ENCODE data around the gene HM13. TPM values are rescaled to one million over a fixed set of nuclear protein-coding genes. Genes with fewer than 3 reads are reported as not detected.
"Not testable (repeated sequence)": the region's sequence is repeated elsewhere in the genome, so short reads cannot be mapped to it uniquely, and the experiment has no call there.

Gene HM13
- total RNA-seq, 1 experiment from 2014 or later: 103 TPM

DNA sequence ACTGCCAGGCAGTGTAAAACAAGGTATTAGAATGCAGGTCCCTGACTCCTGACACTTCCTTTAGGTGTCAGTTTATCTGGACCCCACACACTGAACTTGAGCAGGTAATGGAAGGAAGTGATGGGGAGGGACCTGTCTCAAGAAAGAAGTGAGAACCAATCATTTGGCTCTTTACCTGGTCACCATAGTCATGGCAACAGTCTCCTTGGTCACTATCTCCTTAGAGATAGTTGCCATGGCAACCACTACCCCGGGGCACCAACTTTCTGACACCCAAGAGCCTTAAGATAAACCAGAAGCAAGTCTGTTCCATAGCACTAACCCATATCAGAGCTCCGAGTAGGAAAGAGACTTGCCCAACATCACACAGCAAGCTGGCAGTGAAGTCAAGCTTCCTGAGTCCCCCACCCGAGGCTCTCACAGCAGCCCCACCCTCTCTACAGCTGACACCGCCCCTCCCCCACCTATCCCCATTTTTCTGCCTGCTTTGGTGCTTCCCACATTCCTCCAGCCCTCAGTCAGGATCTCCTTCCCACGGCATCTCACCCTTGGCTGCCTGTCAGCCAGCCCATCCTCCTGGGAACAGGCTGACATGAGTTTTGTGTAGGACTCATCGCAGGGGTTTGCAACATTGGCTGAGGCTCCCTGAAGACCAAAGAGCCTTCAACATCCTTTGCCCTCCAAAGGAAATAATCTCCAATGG, 16.3 kb upstream of the HM13 start:
- H3K36me3 Mint-ChIP-seq: peaks cover 6% of the 10 kb centered on the region; the same call in 1 of the 2 replicates
- no peaks in the 10 kb centered on the region for H3K4me1 Mint-ChIP-seq
- peaks cover 28% of the 10 kb centered on the region for H3K27me3 Mint-ChIP-seq (ENCODE audit: low read depth)
- peak; percentile 17 for ATAC-seq
- CTCF ChIA-PET: no interaction called here
- POLR2A ChIA-PET: no interaction called here
- no peak overlapping the region for H3K27ac Mint-ChIP-seq
- DNase-seq (ENCODE audit: low spot score): no peak
- TF ChIP-seq, protein P1, sequence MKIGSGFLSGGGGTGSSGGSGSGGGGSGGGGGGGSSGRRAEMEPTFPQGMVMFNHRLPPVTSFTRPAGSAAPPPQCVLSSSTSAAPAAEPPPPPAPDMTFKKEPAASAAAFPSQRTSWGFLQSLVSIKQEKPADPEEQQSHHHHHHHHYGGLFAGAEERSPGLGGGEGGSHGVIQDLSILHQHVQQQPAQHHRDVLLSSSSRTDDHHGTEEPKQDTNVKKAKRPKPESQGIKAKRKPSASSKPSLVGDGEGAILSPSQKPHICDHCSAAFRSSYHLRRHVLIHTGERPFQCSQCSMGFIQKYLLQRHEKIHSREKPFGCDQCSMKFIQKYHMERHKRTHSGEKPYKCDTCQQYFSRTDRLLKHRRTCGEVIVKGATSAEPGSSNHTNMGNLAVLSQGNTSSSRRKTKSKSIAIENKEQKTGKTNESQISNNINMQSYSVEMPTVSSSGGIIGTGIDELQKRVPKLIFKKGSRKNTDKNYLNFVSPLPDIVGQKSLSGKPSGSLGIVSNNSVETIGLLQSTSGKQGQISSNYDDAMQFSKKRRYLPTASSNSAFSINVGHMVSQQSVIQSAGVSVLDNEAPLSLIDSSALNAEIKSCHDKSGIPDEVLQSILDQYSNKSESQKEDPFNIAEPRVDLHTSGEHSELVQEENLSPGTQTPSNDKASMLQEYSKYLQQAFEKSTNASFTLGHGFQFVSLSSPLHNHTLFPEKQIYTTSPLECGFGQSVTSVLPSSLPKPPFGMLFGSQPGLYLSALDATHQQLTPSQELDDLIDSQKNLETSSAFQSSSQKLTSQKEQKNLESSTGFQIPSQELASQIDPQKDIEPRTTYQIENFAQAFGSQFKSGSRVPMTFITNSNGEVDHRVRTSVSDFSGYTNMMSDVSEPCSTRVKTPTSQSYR (CRISPR knock-in tag; IDR thresholded peaks at IDR 0.05): no peak
- no peak for TF ChIP-seq CBFB (CRISPR knock-in tag; IDR thresholded peaks at IDR 0.05; ENCODE audit: low read depth)
- no peak for TF ChIP-seq FOXP1 (CRISPR knock-in tag; IDR thresholded peaks at IDR 0.05; ENCODE audit: borderline replicate concordance)
- no peak for TF ChIP-seq CDX4 (CRISPR knock-in tag; IDR thresholded peaks at IDR 0.05; ENCODE audit: borderline replicate concordance)
- no peak for TF ChIP-seq ZNF263 (CRISPR knock-in tag; IDR thresholded peaks at IDR 0.05; ENCODE audit: low read depth)
- TF ChIP-seq CREB1 (CRISPR knock-in tag; IDR thresholded peaks at IDR 0.05): no peak
- TF ChIP-seq, protein P2, sequence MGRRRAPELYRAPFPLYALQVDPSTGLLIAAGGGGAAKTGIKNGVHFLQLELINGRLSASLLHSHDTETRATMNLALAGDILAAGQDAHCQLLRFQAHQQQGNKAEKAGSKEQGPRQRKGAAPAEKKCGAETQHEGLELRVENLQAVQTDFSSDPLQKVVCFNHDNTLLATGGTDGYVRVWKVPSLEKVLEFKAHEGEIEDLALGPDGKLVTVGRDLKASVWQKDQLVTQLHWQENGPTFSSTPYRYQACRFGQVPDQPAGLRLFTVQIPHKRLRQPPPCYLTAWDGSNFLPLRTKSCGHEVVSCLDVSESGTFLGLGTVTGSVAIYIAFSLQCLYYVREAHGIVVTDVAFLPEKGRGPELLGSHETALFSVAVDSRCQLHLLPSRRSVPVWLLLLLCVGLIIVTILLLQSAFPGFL (CRISPR knock-in tag; IDR thresholded peaks at IDR 0.05; ENCODE audit: borderline replicate concordance): no peak
- no peak for TF ChIP-seq GRHL2 (CRISPR knock-in tag; IDR thresholded peaks at IDR 0.05; ENCODE audit: insufficient replicate concordance, severe bottlenecking)
- H3K9me3 Mint-ChIP-seq: peaks cover 50% of the 10 kb centered on the region
- H3K4me3 Mint-ChIP-seq: no peak overlapping the region

- Mint-ChIP-seq H3K4me3 (no peak overlapping the region), H3K4me1 (no peaks in the 10 kb centered on the region), H3K27ac (no peak overlapping the region), H3K27me3 (ENCODE audit: low read depth) (peaks cover 30% of the 10 kb centered on the region), H3K9me3 (peaks cover 39% of the 10 kb centered on the region), H3K36me3 (peaks cover 3% of the 10 kb centered on the region; the same call in 1 of the 2 replicates)
- ChIA-PET CTCF (no interaction called here), POLR2A (no interaction called here)
- ATAC-seq (no peak), DNase-seq (ENCODE audit: low spot score) (no peak)
- TF ChIP-seq, protein P3, sequence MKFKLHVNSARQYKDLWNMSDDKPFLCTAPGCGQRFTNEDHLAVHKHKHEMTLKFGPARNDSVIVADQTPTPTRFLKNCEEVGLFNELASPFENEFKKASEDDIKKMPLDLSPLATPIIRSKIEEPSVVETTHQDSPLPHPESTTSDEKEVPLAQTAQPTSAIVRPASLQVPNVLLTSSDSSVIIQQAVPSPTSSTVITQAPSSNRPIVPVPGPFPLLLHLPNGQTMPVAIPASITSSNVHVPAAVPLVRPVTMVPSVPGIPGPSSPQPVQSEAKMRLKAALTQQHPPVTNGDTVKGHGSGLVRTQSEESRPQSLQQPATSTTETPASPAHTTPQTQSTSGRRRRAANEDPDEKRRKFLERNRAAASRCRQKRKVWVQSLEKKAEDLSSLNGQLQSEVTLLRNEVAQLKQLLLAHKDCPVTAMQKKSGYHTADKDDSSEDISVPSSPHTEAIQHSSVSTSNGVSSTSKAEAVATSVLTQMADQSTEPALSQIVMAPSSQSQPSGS (CRISPR knock-in tag; IDR thresholded peaks at IDR 0.05; ENCODE audit: borderline replicate concordance, low read depth): no peak
These were observed 13.7 kb upstream of the HM13 start for GRCh38 chr20:31500527-31500926.

DNA sequence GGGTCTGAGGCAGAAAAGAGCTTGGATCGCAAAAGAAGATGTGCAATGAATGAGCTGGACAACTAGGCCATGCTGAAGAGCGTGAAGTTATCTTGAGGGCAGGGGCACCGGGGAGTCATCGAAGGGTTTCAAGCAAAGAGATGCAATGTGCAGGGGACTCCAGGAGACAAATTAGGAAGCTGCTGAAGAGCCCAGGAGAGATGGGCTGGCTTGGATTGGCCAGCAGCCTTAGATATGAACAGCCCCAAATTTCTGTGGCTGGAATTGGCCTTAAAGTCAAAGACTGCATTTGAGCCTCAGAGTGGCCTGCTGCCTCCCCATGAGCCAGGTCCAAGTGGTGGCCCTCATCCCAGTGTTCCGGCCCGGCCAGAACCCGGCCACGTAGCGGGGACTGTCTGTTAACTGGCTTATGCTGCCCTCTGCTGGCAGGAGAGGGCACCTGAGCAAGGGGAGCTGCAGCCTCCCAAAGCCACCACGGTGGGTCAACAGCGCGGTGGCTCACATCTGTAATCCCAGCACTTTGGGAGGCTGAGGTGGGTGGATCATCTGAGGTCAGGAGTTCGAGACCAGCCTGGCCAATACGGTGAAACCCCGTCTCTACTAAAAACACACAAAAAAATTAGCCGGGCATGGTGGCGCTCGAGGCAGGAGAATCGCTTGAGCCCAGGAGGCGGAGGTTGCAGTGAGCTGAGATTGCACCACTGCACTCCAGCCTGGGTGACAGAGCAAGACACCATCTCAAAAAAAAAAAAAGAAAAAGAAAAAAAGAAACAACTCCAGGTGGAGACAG, 11.2 kb upstream of the HM13 start:
- TF ChIP-seq GABPB1 (CRISPR knock-in tag; IDR thresholded peaks at IDR 0.05): peak; percentile 49; the same call in 1 of the 2 replicates
- TF ChIP-seq, protein P4, sequence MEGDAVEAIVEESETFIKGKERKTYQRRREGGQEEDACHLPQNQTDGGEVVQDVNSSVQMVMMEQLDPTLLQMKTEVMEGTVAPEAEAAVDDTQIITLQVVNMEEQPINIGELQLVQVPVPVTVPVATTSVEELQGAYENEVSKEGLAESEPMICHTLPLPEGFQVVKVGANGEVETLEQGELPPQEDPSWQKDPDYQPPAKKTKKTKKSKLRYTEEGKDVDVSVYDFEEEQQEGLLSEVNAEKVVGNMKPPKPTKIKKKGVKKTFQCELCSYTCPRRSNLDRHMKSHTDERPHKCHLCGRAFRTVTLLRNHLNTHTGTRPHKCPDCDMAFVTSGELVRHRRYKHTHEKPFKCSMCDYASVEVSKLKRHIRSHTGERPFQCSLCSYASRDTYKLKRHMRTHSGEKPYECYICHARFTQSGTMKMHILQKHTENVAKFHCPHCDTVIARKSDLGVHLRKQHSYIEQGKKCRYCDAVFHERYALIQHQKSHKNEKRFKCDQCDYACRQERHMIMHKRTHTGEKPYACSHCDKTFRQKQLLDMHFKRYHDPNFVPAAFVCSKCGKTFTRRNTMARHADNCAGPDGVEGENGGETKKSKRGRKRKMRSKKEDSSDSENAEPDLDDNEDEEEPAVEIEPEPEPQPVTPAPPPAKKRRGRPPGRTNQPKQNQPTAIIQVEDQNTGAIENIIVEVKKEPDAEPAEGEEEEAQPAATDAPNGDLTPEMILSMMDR (IDR thresholded peaks at IDR 0.05): peak; percentile 88
- H3K4me1 Mint-ChIP-seq: not testable (repeated sequence)

More for the DNA sequence above, 11.2 kb upstream of the HM13 start:
- H3K9me3 Mint-ChIP-seq: peaks cover 35% of the 10 kb centered on the region
- H3K27ac Mint-ChIP-seq, H3K4me3 Mint-ChIP-seq, H3K36me3 Mint-ChIP-seq, POLR2A ChIA-PET: not testable (repeated sequence)
- CTCF ChIA-PET: interaction anchor here (0.6 to 3.2 kb wide), 29 partner anchors 8 to 1118 kb away, joined by 3 to 46 read pairs (median 5); partner anchors contain the start of genes DEFB123, DEFB124, HM13 and REM1
- peak; percentile 99 for ATAC-seq
- H3K27me3 Mint-ChIP-seq (ENCODE audit: low read depth): peaks cover 21% of the 10 kb centered on the region
- peak; percentile 89 for DNase-seq (ENCODE audit: low spot score)

Data from WTC11 (cell line).